Islet precursor cell (in vitro differentiated cells): ENCODE data around the gene SPINK7.
"Not testable (repeated sequence)": the region's sequence is repeated elsewhere in the genome, so short reads cannot be mapped to it uniquely, and the experiment has no call there.

Experiments used
- DNase-seq: peaks from one replicate; pipeline ENCODE4 v3.0.0-alpha.2; 2018

SPINK7 gene

DNA sequence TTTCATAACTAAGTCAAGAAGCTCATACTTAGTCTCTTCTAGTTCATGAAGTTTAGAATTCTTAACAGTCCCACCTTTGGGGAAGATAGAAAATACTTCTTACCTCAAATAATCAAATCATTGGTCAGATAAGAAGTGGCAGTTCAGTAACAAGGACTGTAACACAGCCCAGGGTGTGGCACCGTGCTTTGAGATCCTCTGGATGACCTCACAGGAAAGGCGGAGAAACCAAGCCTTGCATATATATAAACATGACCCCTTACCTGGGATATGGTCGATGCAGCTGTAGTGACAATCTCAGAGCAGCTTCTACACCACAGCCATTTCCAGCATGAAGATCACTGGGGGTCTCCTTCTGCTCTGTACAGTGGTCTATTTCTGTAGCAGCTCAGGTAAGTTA lies at the start of gene SPINK7:
Gene SPINK7, plus strand, starts transcription at position 271 of the 400 bp plus-strand sequence. Its CDS starts 61 bp downstream, at position 332.
- no peak for DNase-seq

DNA sequence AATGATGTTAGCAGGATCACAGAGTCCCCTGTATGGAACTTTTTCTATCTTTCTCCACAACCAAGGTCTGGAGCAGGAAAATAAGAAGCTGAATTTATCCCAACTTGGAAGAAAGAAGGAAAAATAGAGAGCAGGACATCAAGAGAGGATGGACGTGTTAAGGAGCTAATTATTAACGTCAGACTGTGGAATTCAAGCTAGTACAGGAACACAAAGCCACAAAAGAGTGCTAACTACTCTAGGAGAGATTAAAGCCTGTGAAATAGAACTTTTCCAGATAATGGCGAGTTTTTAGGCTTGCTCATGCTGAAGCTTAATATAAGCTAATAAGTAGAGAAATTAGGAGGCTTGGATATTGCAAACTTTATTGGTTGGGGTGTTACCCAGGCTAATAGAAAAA lies 44.3 kb upstream of the SPINK7 start:
- DNase-seq, result no peak

- peak; percentile 85 for DNase-seq
These were observed 43.7 kb upstream of the SPINK7 start, which contains the start of gene SPINK13 for GRCh38 chr5:148268566-148268965. SPINK13 (plus strand) TSS chr5:148268794; CDS start chr5:148270073, 1,279 bp downstream.

GRCh38 chr5:148275129-148275528 lies 37.1 kb upstream of the SPINK7 start:
- DNase-seq, result not testable (repeated sequence)

GRCh38 chr5:148280893-148281292 lies 31.3 kb upstream of the SPINK7 start:
- DNase-seq, result peak; percentile 51

GRCh38 chr5:148281336-148281735 lies 30.9 kb upstream of the SPINK7 start:
- DNase-seq, result not testable (repeated sequence)

GRCh38 chr5:148290271-148291195 lies 21.7 kb upstream of the SPINK7 start:
- no peak for DNase-seq

- peak; percentile 55 for DNase-seq
These were observed 14.5 kb upstream of the SPINK7 start for GRCh38 chr5:148297731-148298130.

GRCh38 chr5:148306446-148306845 lies 5.8 kb upstream of the SPINK7 start:
- no peak for DNase-seq

- DNase-seq, result no peak
These were observed 3.2 kb upstream of the SPINK7 start for GRCh38 chr5:148309019-148309418.

GRCh38 chr5:148309746-148310145 lies 2.5 kb upstream of the SPINK7 start:
- no peak for DNase-seq

- DNase-seq, result no peak
These were observed 739 bp upstream of the SPINK7 start for GRCh38 chr5:148311484-148311883.

DNA sequence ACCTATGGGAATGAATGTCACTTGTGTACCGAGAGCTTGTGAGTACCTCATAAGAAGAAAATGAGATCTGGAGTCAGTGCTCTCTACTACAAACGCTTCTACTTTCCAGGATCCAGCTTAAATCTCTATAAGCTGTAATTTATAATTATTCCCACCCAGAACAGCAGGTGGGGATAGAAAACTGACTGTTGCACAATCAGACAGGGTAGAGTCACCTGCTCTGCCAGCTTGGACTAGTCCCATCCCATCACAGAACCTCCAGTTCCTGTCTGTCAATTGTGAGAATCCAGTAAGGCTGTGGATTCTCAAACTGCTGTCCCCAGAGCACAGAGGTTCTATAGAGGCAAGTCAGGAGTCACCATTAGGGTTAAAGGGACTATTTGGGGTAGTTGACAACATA lies 2.0 kb downstream of the SPINK7 start:
- no peak for DNase-seq

DNA sequence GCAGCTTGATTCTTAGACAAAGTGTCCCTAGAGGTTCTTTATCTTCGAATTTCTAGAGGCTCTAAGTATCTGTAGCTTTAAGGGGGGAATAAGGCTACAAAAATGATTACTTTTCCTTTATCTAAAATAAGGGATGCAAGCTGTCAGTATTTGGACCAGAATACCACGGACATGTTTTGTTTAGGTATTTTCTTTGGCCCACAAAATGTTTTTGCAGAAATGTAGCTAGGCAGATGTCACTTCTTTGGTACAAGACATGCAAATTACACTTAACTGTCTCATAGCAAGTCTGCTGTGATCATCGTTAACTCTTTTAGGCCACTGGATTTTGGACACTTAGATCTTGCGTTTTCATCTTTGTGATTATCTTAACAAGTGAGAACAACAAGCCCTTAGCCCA lies 2.5 kb downstream of the SPINK7 start:
- DNase-seq, result no peak

DNA sequence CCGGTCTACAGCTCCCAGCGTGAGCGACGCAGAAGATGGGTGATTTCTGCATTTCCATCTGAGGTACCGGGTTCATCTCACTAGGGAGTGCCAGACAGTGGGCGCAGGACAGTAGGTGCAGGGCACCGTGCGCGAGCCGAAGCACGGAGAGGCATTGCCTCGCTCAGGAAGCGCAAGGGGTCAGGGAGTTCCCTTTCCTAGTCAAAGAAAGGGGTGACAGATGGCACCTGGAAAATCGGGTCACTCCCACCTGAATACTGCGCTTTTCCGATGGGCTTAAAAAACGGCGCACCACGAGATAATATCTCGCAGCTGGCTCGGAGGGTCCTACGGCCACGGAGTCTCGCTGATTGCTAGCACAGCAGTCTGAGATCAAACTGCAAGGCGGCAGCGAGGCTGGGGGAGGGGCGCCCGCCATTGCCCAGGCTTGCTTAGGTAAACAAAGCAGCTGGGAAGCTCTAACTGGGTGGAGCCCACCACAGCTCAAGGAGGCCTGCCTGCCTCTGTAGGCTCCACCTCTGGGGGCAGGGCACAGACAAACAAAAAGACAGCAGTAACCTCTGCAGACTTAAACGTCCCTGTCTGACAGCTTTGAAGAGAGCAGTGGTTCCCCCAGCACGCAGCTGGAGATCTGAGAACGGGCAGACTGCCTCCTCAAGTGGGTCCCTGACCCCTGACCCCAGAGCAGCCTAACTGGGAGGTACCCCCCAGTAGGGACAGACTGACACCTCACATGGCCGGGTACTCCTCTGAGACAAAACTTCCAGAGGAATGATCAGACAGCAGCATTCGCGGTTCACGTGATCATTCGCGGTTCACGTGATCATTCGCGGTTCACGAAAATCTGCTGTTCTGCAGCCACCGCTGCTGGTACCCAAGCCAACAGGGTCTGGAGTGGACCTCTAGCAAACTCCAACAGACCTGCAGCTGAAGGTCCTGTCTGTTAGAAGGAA lies 8.1 kb downstream of the SPINK7 start:
- not testable (repeated sequence) for DNase-seq

- no peak for DNase-seq
These were observed 21.1 kb downstream of the SPINK7 start for GRCh38 chr5:148333262-148333849.

DNA sequence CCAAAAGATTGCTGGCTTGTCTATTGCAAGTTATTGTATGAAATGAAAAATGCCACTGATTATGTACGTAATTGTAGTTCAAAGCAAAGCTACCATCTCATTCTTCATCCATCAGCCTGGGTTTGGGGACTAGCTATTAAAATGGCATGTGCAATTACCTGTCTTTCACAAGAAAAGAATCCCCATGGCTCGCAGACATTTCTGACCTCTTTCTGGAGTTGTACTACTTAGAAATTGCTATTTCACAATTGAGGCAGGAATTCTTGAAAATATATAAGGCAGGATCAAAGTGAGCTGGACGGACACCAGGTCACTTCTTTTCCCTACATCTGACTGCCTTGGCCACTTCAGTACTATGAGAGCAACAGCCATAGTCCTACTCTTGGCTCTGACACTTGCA lies 23.0 kb downstream of the SPINK7 start, which contains the start of gene SPINK9:
Gene SPINK9, plus strand, starts transcription at position 301 of the 400 bp plus-strand sequence. Its CDS starts 55 bp downstream, at position 356.
- no peak for DNase-seq

- DNase-seq, result no peak
These were observed 24.6 kb downstream of the SPINK7 start for GRCh38 chr5:148336704-148337435.

DNA sequence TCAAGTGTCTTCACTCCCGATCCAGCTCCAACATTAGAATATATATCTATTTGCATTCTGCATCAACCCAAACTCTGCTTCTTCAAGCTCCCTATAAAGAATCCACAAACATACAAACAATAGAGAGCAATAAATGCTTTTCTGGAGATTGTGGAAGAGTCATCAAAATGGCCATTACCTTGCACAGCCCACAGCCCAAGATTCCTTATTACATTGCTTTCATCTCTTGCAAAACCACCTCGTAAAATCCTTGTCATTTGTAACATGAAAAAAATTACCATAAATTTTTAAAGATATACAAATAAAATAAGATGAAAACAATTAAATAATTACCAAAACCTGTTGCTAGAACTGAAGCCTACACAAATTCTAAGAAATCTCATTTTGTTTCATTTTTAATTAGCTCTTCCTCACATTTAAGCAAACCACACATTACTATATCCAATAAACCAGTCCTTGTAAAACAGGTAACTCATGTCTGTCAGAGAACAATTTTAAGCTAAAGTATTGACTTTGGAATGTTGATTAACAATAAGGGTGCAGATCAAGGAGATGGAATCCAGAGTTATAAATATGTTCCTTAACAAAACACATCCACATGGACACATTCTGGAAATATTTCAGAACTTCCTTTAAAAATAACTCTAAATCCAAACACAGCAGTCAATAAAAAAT lies 30.3 kb downstream of the SPINK7 start:
- no peak for DNase-seq

DNA sequence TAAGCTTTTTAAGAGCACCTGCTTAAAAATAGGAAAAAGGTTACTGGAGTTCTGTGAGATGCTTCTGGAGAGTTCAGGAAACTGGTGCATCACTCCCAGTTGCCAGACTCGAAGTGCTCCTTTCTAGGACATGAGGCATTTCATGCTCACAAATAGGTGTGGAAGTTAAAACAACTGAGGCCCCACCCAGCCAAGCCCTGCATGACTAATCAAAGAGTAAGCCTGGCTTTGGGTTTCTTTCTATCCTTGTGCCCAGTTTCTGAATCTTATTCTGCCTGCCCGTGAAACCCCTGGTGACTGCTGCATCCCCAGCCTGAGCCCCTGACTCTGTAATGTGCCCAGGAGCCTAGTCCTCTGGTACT lies 30.8 kb downstream of the SPINK7 start:
- peak; percentile 53 for DNase-seq
